Astrocyte (in vitro differentiated cells and primary cell): Measurements from ENCODE around the gene SLC1A6. TPM values are rescaled to one million over a fixed set of nuclear protein-coding genes. Genes with fewer than 3 reads are reported as not detected.

Source experiments
- DNase-seq: peaks from one replicate; pipeline ENCODE4 v3.0.0-alpha.2; 2010; ENCODE audit warnings: low read depth
- FAIRE-seq: peaks from 2 replicates; lab custom pipeline; 2011; peaks lifted over from hg19 to GRCh38; lab: Jason Lieb, UNC
- H2AFZ ChIP-seq: 2 replicates; pipeline ENCODE4 v1.6.0; 2012; ENCODE audit warnings: low read depth, low read length, inconsistent platforms
- H3K27ac ChIP-seq: 2 replicates; pipeline ENCODE4 v1.5.1; 2011; ENCODE audit warnings: low read depth, low read length, inconsistent platforms
- H3K27me3 ChIP-seq: 2 replicates; pipeline ENCODE4 v1.6.0; 2011; ENCODE audit warnings: low read length, inconsistent platforms; ENCODE audit not compliant: insufficient read depth
- H3K36me3 ChIP-seq: 2 replicates; pipeline ENCODE4 v1.5.1; 2011; ENCODE audit warnings: low read length, inconsistent platforms; ENCODE audit not compliant: insufficient read depth
- H3K4me1 ChIP-seq: 2 replicates; pipeline ENCODE4 v1.5.1; 2011; ENCODE audit warnings: low read length, inconsistent platforms; ENCODE audit not compliant: insufficient read depth
- H3K4me2 ChIP-seq: 2 replicates; pipeline ENCODE4 v1.6.0; 2012; ENCODE audit warnings: low read length, inconsistent platforms
- H3K4me3 ChIP-seq: 2 replicates; pipeline ENCODE4 v1.5.1; 2011; ENCODE audit warnings: low read depth, mild to moderate bottlenecking, low read length, inconsistent platforms; ENCODE audit not compliant: insufficient read depth
- H3K79me2 ChIP-seq: 2 replicates; pipeline ENCODE4 v1.6.0; 2012; ENCODE audit warnings: mild to moderate bottlenecking, low read length, inconsistent platforms; ENCODE audit not compliant: insufficient read depth
- H3K9ac ChIP-seq: 2 replicates; pipeline ENCODE4 v1.6.0; 2012; ENCODE audit warnings: mild to moderate bottlenecking, low read length, inconsistent platforms
- H3K9me3 ChIP-seq: 2 replicates; pipeline ENCODE4 v1.5.1; 2012; ENCODE audit warnings: low read depth, mild to moderate bottlenecking, low read length, inconsistent platforms; ENCODE audit not compliant: insufficient read depth
- H4K20me1 ChIP-seq: 2 replicates; pipeline ENCODE4 v1.6.0; 2012; ENCODE audit warnings: low read length, inconsistent platforms; ENCODE audit not compliant: insufficient read depth
- H3K27ac Mint-ChIP-seq: one replicate; pipeline ENCODE4 v1.8.0; 2021; ENCODE audit warnings: mild to moderate bottlenecking, mixed read lengths; ENCODE audit not compliant: unreplicated experiment
- H3K27me3 Mint-ChIP-seq: one replicate; pipeline ENCODE4 v1.8.0; 2021; ENCODE audit warnings: low read depth, mixed read lengths; ENCODE audit not compliant: unreplicated experiment
- H3K36me3 Mint-ChIP-seq: one replicate; pipeline ENCODE4 v1.8.0; 2021; ENCODE audit warnings: low read depth, mixed read lengths; ENCODE audit not compliant: unreplicated experiment
- H3K4me1 Mint-ChIP-seq: one replicate; pipeline ENCODE4 v1.8.0; 2021; ENCODE audit warnings: low read depth, mixed read lengths; ENCODE audit not compliant: unreplicated experiment
- H3K4me3 Mint-ChIP-seq: one replicate; pipeline ENCODE4 v1.8.0; 2021; ENCODE audit warnings: mild to moderate bottlenecking, moderate library complexity, mixed read lengths; ENCODE audit not compliant: unreplicated experiment
- H3K9me3 Mint-ChIP-seq: one replicate; pipeline ENCODE4 v1.8.0; 2021; ENCODE audit warnings: mild to moderate bottlenecking, mixed read lengths; ENCODE audit not compliant: unreplicated experiment
- CTCF ChIP-seq: IDR thresholded peaks from 2 replicates; pipeline ENCODE4 v1.5.1; 2011; ENCODE audit warnings: low read depth, mild to moderate bottlenecking, inconsistent platforms, low read length, moderate library complexity; ENCODE audit not compliant: insufficient read depth
- EZH2 ChIP-seq: IDR thresholded peaks from 2 replicates; pipeline ENCODE4 v1.6.1; 2012; ENCODE audit warnings: mild to moderate bottlenecking, low read length, inconsistent platforms; ENCODE audit not compliant: insufficient read depth
- total RNA-seq: library from RNA; stranded (reverse); gene quantifications from 2 replicates; pipeline ENCODE4 v1.2.1, GENCODE V29; 2021

SLC1A6 gene
- total RNA-seq, 1 donor from 2014 or later, result 1.6 TPM

DNA sequence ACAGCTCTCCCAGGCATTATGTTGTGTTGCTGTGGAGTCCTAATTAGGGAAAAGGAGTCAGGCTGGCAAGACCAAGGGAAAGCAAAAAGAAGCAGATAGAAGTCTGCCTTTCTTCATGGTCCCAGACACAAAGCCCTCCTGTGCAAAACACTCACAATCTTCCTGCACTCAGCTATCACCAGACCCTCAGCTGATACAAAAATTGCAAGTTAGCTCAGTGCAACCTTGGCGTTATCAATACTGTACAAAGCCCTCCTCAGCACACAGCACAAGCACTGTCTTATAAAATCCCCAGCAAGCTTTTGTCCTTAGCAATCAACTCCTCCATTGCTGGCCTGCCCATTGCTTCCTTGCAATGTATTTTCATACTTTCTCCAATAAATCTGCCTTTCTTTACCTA lies 35.2 kb downstream of the SLC1A6 start:
- no peaks in the 10 kb centered on the region for H3K79me2 ChIP-seq
- no peaks in the 10 kb centered on the region for H3K9me3 ChIP-seq
- H3K9me3 Mint-ChIP-seq, result peaks cover 12% of the 10 kb centered on the region
- no peaks in the 10 kb centered on the region for H3K4me1 Mint-ChIP-seq
- no peaks in the 10 kb centered on the region for H3K36me3 Mint-ChIP-seq
- no peaks in the 10 kb centered on the region for H3K36me3 ChIP-seq
- H2AFZ ChIP-seq, result no peak overlapping the region
- H3K27me3 ChIP-seq, result no peaks in the 10 kb centered on the region
- H3K4me1 ChIP-seq, result no peaks in the 10 kb centered on the region
- no peak overlapping the region for H3K27ac ChIP-seq
- no peak overlapping the region for H3K9ac ChIP-seq
- H3K4me3 Mint-ChIP-seq, result no peak overlapping the region
- peaks cover 3% of the 10 kb centered on the region for H3K27me3 Mint-ChIP-seq
- no peak for DNase-seq
- no peaks in the 10 kb centered on the region for H4K20me1 ChIP-seq
- no peak overlapping the region for H3K27ac Mint-ChIP-seq
- no peak for TF ChIP-seq CTCF
- no peak for TF ChIP-seq EZH2
- H3K4me2 ChIP-seq, result no peak overlapping the region
- no peak for FAIRE-seq
- H3K4me3 ChIP-seq, result no peak overlapping the region

DNA sequence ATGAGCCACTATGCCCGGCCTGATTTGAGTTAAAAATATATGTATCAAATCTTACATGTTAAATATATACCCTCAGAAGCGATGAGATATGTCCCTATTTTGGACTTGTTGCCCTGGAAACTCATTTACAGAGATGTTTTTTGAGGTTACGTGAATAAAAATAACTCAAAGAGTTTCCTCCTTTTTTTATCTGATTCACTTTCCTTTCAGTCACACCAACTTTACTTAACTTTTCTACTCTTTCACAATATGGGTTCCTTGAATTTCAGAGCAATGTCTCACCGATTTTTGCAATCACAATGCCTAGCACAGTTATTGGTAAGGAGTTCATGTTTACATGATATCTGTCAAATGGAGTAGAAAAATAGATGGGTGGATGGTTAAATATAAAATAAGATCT lies 36.1 kb downstream of the SLC1A6 start:
- no peaks in the 10 kb centered on the region for H3K79me2 ChIP-seq
- H3K9me3 ChIP-seq, result no peaks in the 10 kb centered on the region
- no peak overlapping the region for H3K4me2 ChIP-seq
- Mint-ChIP-seq H3K36me3 (no peaks in the 10 kb centered on the region), H3K9me3 (peaks cover 12% of the 10 kb centered on the region), H3K4me1 (no peaks in the 10 kb centered on the region), H3K4me3 (no peak overlapping the region), H3K27ac (no peak overlapping the region), H3K27me3 (peaks cover 3% of the 10 kb centered on the region)
- DNase-seq (no peak), FAIRE-seq (no peak)
- no peak overlapping the region for H2AFZ ChIP-seq
- H3K27me3 ChIP-seq, result no peaks in the 10 kb centered on the region
- no peaks in the 10 kb centered on the region for H3K36me3 ChIP-seq
- TF ChIP-seq EZH2 (no peak), CTCF (no peak)
- no peak overlapping the region for H3K9ac ChIP-seq
- H3K4me1 ChIP-seq, result no peaks in the 10 kb centered on the region
- no peaks in the 10 kb centered on the region for H4K20me1 ChIP-seq
- no peak overlapping the region for H3K4me3 ChIP-seq
- H3K27ac ChIP-seq, result no peak overlapping the region

DNA sequence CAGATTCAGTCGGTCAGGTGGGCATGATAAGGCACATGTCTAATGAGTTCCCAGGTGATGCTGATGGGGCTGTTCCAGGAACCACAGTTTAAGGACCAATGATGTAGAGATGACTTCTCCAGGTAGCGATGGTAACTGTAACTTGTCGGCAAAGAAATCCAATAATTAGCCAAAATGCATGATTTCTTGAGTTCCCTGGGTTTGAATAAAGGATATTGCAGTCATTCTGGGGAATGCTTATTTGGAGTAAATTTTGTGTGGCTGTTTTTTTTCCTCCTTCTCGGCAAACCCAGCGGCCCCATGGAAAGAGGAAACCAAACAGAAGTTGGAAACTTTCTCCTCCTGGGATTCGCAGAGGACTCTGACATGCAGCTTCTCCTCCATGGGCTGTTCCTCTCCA lies 38.5 kb downstream of the SLC1A6 start, which contains the start of gene OR7C2:
OR7C2 (plus strand) TSS at position 301 of the 400 bp plus-strand sequence; CDS start at position 301, 0 bp downstream.
- Histone ChIP-seq H2AFZ (no peak within 1 kb of the TSS), H3K36me3 (no peaks in the 10 kb centered on the region), H3K9me3 (no peaks in the 10 kb centered on the region), H3K79me2 (no peaks in the 10 kb centered on the region), H3K4me1 (no peaks in the 10 kb centered on the region), H3K27ac (no peak within 1 kb of the TSS), H3K4me3 (no peak within 1 kb of the TSS), H3K9ac (no peak within 1 kb of the TSS), H3K4me2 (no peak within 1 kb of the TSS), H4K20me1 (no peaks in the 10 kb centered on the region), H3K27me3 (no peaks in the 10 kb centered on the region)
- H3K9me3 Mint-ChIP-seq, result peaks cover 10% of the 10 kb centered on the region
- H3K27me3 Mint-ChIP-seq, result peaks cover 3% of the 10 kb centered on the region
- no peak for TF ChIP-seq CTCF
- no peak for TF ChIP-seq EZH2
- H3K36me3 Mint-ChIP-seq, result no peaks in the 10 kb centered on the region
- H3K4me1 Mint-ChIP-seq, result no peaks in the 10 kb centered on the region
- no peak within 1 kb of the TSS for H3K4me3 Mint-ChIP-seq
- DNase-seq (no peak), FAIRE-seq (no peak)
- no peak within 1 kb of the TSS for H3K27ac Mint-ChIP-seq
